Lung (tissue), 16 donors: ENCODE measurements around the gene SLC66A1. TPM values are rescaled to one million over a fixed set of nuclear protein-coding genes. Genes with fewer than 3 reads are reported as not detected.
"Not testable (repeated sequence)": the region's sequence is repeated elsewhere in the genome, so short reads cannot be mapped to it uniquely, and the experiment has no call there.

Source experiments
- ATAC-seq: fragments of 200-7000 bp; cut with Tn5 transposase; one replicate; pipeline ENCODE4 v1.9.1; 2020; ENCODE audit warnings: moderate number of reproducible peaks; ENCODE audit not compliant: insufficient read depth, low FRiP score
- DNase-seq, 3 donors: peaks; one replicate each; pipeline ENCODE4 v3.0.0-alpha.2; 2013 to 2017
- H3K27ac ChIP-seq, 2 donors: one replicate each; pipeline ENCODE4 v1.5.1; 2013; ENCODE audit warnings: mild to moderate bottlenecking in 2 of 2, moderate library complexity in 2 of 2, control low read depth in 1 of 2, inconsistent platforms in 1 of 2, low read depth in 1 of 2, low read length in 1 of 2
- H3K27me3 ChIP-seq, 3 donors: one replicate each; pipeline ENCODE4 v1.5.1; 2013; ENCODE audit warnings: low read length in 2 of 3; ENCODE audit not compliant: control insufficient read depth in 3 of 3, insufficient read depth in 3 of 3
- H3K36me3 ChIP-seq, 4 donors: one replicate each; pipeline ENCODE4 v1.5.1; 2013; ENCODE audit warnings: low read length in 4 of 4, mild to moderate bottlenecking in 1 of 4, moderate library complexity in 1 of 4; ENCODE audit not compliant: control insufficient read depth in 4 of 4, insufficient read depth in 4 of 4
- H3K4me1 ChIP-seq, 5 donors: one replicate each; pipeline ENCODE4 v1.5.1; 2013; ENCODE audit warnings: low read length in 5 of 5, mild to moderate bottlenecking in 2 of 5, moderate library complexity in 1 of 5; ENCODE audit not compliant: control insufficient read depth in 5 of 5, insufficient read depth in 5 of 5
- H3K4me3 ChIP-seq: one replicate; pipeline ENCODE4 v1.5.1; 2013; ENCODE audit warnings: mild to moderate bottlenecking, control low read depth, moderate library complexity
- H3K9ac ChIP-seq, 2 donors: one replicate each; pipeline ENCODE4 v1.5.1; 2013; ENCODE audit warnings: low read length in 2 of 2, control low read depth in 1 of 2; ENCODE audit not compliant: insufficient read depth in 1 of 2
- H3K9me3 ChIP-seq, 4 donors: one replicate each; pipeline ENCODE4 v1.5.1; 2013; ENCODE audit warnings: low read length in 3 of 4, mild to moderate bottlenecking in 1 of 4, moderate library complexity in 1 of 4; ENCODE audit not compliant: control insufficient read depth in 4 of 4, insufficient read depth in 3 of 4
- CTCF ChIP-seq: IDR thresholded peaks from 2 replicates; pipeline ENCODE4 v1.5.1; 2012; ENCODE audit warnings: mild to moderate bottlenecking; ENCODE audit errors: control extremely low read depth, extremely low read depth
- WGBS, 2 donors: extraction: QIAGEN DNeasy Blood & Tissue Kit; methylation state at CpG; one replicate each; pipeline ENCODE4 v1.1.7; 2013; 5-methylcytosine and 5-hydroxymethylcytosine counted together
- long read RNA-seq, 5 donors: transcript quantifications; one replicate each; lab custom pipeline, GENCODE V29; 2026
- polyA plus RNA-seq, 2 donors: library from polyadenylated mRNA; stranded (reverse); fragments of 200-250 nt; gene quantifications; one replicate each; pipeline ENCODE4 v1.2.1, GENCODE V29; 2013
- total RNA-seq, 2 donors: library from RNA; depleted of rRNA in 1 of 2; stranded (reverse); fragments of >200 nt in 1 of 2; gene quantifications; one replicate each; pipeline ENCODE4 v1.2.1, GENCODE V29; 2014 to 2021
- donor health status: control.
- donor health status: control.
- donor health status: Bipolar disorder and iron deficiency.
- donor health status: healthy.
- donor health status: DM: yes; HTN: yes; CAD: no.

Gene SLC66A1
- total RNA-seq (10 to 100 TPM; 15.9 to 22.4 TPM), polyA plus RNA-seq (10 to 100 TPM; 19.9 to 20.7 TPM)
- long read RNA-seq, donor 1, partial matches to known transcripts = 361 of 370 reads
- long read RNA-seq, donor 1, other reads (novel, unspliced or antisense) = 7 of 370 reads
- long read RNA-seq, donor 2, partial matches to known transcripts = 72 of 74 reads
- long read RNA-seq, donor 2, other reads (novel, unspliced or antisense) = 0 of 74 reads
- long read RNA-seq, donor 3, partial matches to known transcripts = 46 of 103 reads
- long read RNA-seq, donor 3, other reads (novel, unspliced or antisense) = 57 of 103 reads
- long read RNA-seq, donor 4, partial matches to known transcripts = 56 of 90 reads
- long read RNA-seq, donor 4, other reads (novel, unspliced or antisense) = 33 of 90 reads
- long read RNA-seq, donor 5, partial matches to known transcripts = 456 of 460 reads
- long read RNA-seq, donor 5, other reads (novel, unspliced or antisense) = 0 of 460 reads

- H3K27me3 ChIP-seq = no peaks in the 10 kb centered on the region
Observed at GRCh38 chr1:19311931-19312781, at the start of gene SLC66A1, which contains the start of gene AKR7A2. Gene SLC66A1 (plus strand): TSS chr1:19312326. CDS start chr1:19317678, 5,352 bp downstream. Gene AKR7A2 (minus strand): TSS chr1:19312144. CDS start chr1:19312124, 20 bp downstream.

GRCh38 chr1:19262744-19263143 is 49.4 kb upstream of the SLC66A1 start:
- no peak for TF ChIP-seq CTCF
- WGBS, 2 donors = 92 to 94% methylated on average over 5 of the region's 5 CpGs

More at GRCh38 chr1:19311931-19312781, at the start of gene SLC66A1, which contains the start of gene AKR7A2:
- Histone ChIP-seq H3K9ac (peak within 1 kb of the TSS; percentile 48 to 68), H3K4me3 (peak within 1 kb of the TSS; percentile 89), H3K9me3 (no peaks in the 10 kb centered on the region), H3K27ac (peak within 1 kb of the TSS; percentile 88 to 96), H3K4me1 (peaks cover 0 to 24% (median 9%) of the 10 kb centered on the region in 5 donors), H3K36me3 (peaks cover 0 to 19% (median 12%) of the 10 kb centered on the region in 4 donors)
- ATAC-seq (peak; percentile 98), DNase-seq (peak; percentile 95 to 97 (median 95))
- 1% methylated on average over 67 to 105 of the region's 105 CpGs for WGBS, 2 donors
- no peak for TF ChIP-seq CTCF

GRCh38 chr1:19268445-19268844 is 43.7 kb upstream of the SLC66A1 start:
- H3K36me3 ChIP-seq = no peaks in the 10 kb centered on the region
- H3K9ac ChIP-seq = no peak overlapping the region
- DNase-seq = no peak
- TF ChIP-seq CTCF = no peak
- ATAC-seq = no peak
- H3K4me1 ChIP-seq = peaks cover 0 to under 1% (median 0%) of the 10 kb centered on the region in 5 donors
- peaks cover 0 to 3% (median 0%) of the 10 kb centered on the region in 3 donors for H3K27me3 ChIP-seq
- H3K27ac ChIP-seq = no peak overlapping the region
- WGBS, 2 donors = 86 to 91% methylated on average over 11 of the region's 11 CpGs
- H3K9me3 ChIP-seq = peaks cover 0 to under 1% (median 0%) of the 10 kb centered on the region in 4 donors
- H3K4me3 ChIP-seq = no peak overlapping the region

More at GRCh38 chr1:19262744-19263143, 49.4 kb upstream of the SLC66A1 start:
- Histone ChIP-seq H3K27ac (no peak overlapping the region), H3K27me3 (no peaks in the 10 kb centered on the region), H3K9ac (no peak overlapping the region), H3K4me3 (no peak overlapping the region), H3K36me3 (peaks cover 7 to 26% (median 13%) of the 10 kb centered on the region in 4 donors), H3K9me3 (no peaks in the 10 kb centered on the region), H3K4me1 (no peaks in the 10 kb centered on the region)
- DNase-seq = no peak
- ATAC-seq = no peak

- H3K36me3 ChIP-seq, H3K9ac ChIP-seq, DNase-seq, H3K4me1 ChIP-seq, ATAC-seq, H3K4me3 ChIP-seq, H3K9me3 ChIP-seq, H3K27ac ChIP-seq: not testable (repeated sequence)
- peaks cover 0 to 12% (median 4%) of the 10 kb centered on the region in 3 donors for H3K27me3 ChIP-seq
- WGBS, 2 donors = 76 to 86% methylated on average over 7 to 9 of the region's 9 CpGs
Observed at GRCh38 chr1:19269427-19270342, 42.4 kb upstream of the SLC66A1 start.

GRCh38 chr1:19270343-19270730 is 41.8 kb upstream of the SLC66A1 start:
- Histone ChIP-seq H3K9me3 (peaks cover 0 to 12% (median 0%) of the 10 kb centered on the region in 4 donors), H3K27me3 (peaks cover 0 to 12% (median 4%) of the 10 kb centered on the region in 3 donors)
- H3K4me3 ChIP-seq, H3K4me1 ChIP-seq, ATAC-seq, DNase-seq, H3K36me3 ChIP-seq, H3K9ac ChIP-seq, H3K27ac ChIP-seq: not testable (repeated sequence)
- WGBS, 2 donors = 91 to 98% methylated on average over 6 of the region's 6 CpGs
